Smooth muscle cell (in vitro differentiated cells): ENCODE data around the gene ZNF200. TPM values are rescaled to one million over a fixed set of nuclear protein-coding genes. Genes with fewer than 3 reads are reported as not detected.
"Not testable (repeated sequence)": the region's sequence is repeated elsewhere in the genome, so short reads cannot be mapped to it uniquely, and the experiment has no call there.

ENCODE experiments used
- DNase-seq: peaks from one replicate; lab custom pipeline; 2025; ENCODE audit not compliant: unreplicated experiment; lab: John Stamatoyannopoulos, UW
- H2AFZ ChIP-seq: fragments of 200-600 bp; sonication (generic); 2 replicates; pipeline ENCODE4 v1.6.0; 2016; ENCODE audit warnings: antibody characterized with exemption, low read depth, mild to moderate bottlenecking
- H3F3A ChIP-seq: fragments of 200-600 bp; sonication (generic); 2 replicates; pipeline ENCODE4 v1.6.0; 2017; ENCODE audit warnings: antibody characterized with exemption, low read depth
- H3K27ac ChIP-seq: fragments of 200-600 bp; sonication (generic); 2 replicates; pipeline ENCODE4 v1.5.1; 2016; ENCODE audit warnings: low read depth, mild to moderate bottlenecking
- H3K27me3 ChIP-seq: fragments of 200-600 bp; sonication (generic); 2 replicates; pipeline ENCODE4 v1.6.1; 2016; ENCODE audit warnings: low read depth, mild to moderate bottlenecking
- H3K36me3 ChIP-seq: fragments of 200-600 bp; sonication (generic); 2 replicates; pipeline ENCODE4 v1.5.1; 2016; ENCODE audit warnings: low read depth
- H3K4me1 ChIP-seq: fragments of 200-600 bp; sonication (generic); 2 replicates; pipeline ENCODE4 v1.5.1; 2016; ENCODE audit warnings: low read depth
- H3K4me2 ChIP-seq: fragments of 200-600 bp; sonication (generic); 2 replicates; pipeline ENCODE4 v1.6.0; 2016; ENCODE audit warnings: mild to moderate bottlenecking
- H3K4me3 ChIP-seq: fragments of 200-600 bp; sonication (generic); 2 replicates; pipeline ENCODE4 v1.5.1; 2016; ENCODE audit warnings: mild to moderate bottlenecking
- H3K79me2 ChIP-seq: fragments of 200-600 bp; sonication (generic); 2 replicates; pipeline ENCODE4 v1.6.0; 2016; ENCODE audit warnings: low read depth, mild to moderate bottlenecking
- H3K9ac ChIP-seq: fragments of 200-600 bp; sonication (generic); 2 replicates; pipeline ENCODE4 v1.6.0; 2016; ENCODE audit warnings: low read depth
- H3K9me3 ChIP-seq: fragments of 200-600 bp; sonication (generic); replicated peaks from 2 replicates; pipeline ENCODE4 v1.5.1; 2016; ENCODE audit warnings: low read depth
- H4K20me1 ChIP-seq: fragments of 200-600 bp; sonication (generic); 2 replicates; pipeline ENCODE4 v1.6.0; 2016; ENCODE audit warnings: low read depth
- WGBS: methylation state at CpG from one replicate; pipeline ENCODE4 v1.1.7; 2016; ENCODE audit warnings: low lambda C conversion rate; 5-methylcytosine and 5-hydroxymethylcytosine counted together
- polyA plus RNA-seq: library from polyadenylated mRNA; unstranded; fragments of >200 nt; fragmentation: Nextera tagmentation; extraction: Ambion mirVana; gene quantifications from 2 replicates; pipeline ENCODE4 v1.2.1, GENCODE V29; 2016
- total RNA-seq: library from RNA; depleted of rRNA; stranded (reverse); fragments of >200 nt; gene quantifications from 2 replicates; pipeline ENCODE4 v1.2.3, GENCODE V29; 2014
- TF ChIP-seq, protein P1 (sequence below): fragments of 200-600 bp; sonication (generic); IDR thresholded peaks from 2 replicates; pipeline ENCODE4 v1.5.1; 2017; ENCODE audit warnings: borderline replicate concordance, mild to moderate bottlenecking, antibody characterized with exemption; ENCODE audit not compliant: insufficient read depth, poor library complexity, severe bottlenecking

The ZNF200 gene
- total and polyA plus RNA-seq, 2 experiments from 2014 or later, result 7.0 to 8.7 TPM

- TF ChIP-seq, protein P1, sequence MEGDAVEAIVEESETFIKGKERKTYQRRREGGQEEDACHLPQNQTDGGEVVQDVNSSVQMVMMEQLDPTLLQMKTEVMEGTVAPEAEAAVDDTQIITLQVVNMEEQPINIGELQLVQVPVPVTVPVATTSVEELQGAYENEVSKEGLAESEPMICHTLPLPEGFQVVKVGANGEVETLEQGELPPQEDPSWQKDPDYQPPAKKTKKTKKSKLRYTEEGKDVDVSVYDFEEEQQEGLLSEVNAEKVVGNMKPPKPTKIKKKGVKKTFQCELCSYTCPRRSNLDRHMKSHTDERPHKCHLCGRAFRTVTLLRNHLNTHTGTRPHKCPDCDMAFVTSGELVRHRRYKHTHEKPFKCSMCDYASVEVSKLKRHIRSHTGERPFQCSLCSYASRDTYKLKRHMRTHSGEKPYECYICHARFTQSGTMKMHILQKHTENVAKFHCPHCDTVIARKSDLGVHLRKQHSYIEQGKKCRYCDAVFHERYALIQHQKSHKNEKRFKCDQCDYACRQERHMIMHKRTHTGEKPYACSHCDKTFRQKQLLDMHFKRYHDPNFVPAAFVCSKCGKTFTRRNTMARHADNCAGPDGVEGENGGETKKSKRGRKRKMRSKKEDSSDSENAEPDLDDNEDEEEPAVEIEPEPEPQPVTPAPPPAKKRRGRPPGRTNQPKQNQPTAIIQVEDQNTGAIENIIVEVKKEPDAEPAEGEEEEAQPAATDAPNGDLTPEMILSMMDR, result no peak
- no peaks in the 10 kb centered on the region for H3F3A ChIP-seq
- H4K20me1 ChIP-seq, result no peaks in the 10 kb centered on the region
- H3K36me3 ChIP-seq, result no peaks in the 10 kb centered on the region
- H2AFZ ChIP-seq, result no peak overlapping the region
- H3K4me2 ChIP-seq, result no peak overlapping the region
- no peaks in the 10 kb centered on the region for H3K79me2 ChIP-seq
- no peaks in the 10 kb centered on the region for H3K9me3 ChIP-seq
- H3K9ac ChIP-seq, result no peak overlapping the region
- H3K4me3 ChIP-seq, result no peak overlapping the region
- WGBS, result 67% methylated on average over 1 of the region's 1 CpG
- no peak for DNase-seq
- no peaks in the 10 kb centered on the region for H3K4me1 ChIP-seq
- no peaks in the 10 kb centered on the region for H3K27me3 ChIP-seq
- H3K27ac ChIP-seq, result no peak overlapping the region
These were observed 22.4 kb downstream of the ZNF200 start for GRCh38 chr16:3212567-3212966.

- H3F3A ChIP-seq, result no peaks in the 10 kb centered on the region
- no peak for DNase-seq
- no peak overlapping the region for H3K9ac ChIP-seq
- WGBS, result 83% methylated on average over 3 of the region's 3 CpGs
- H3K4me1 ChIP-seq, result no peaks in the 10 kb centered on the region
- no peaks in the 10 kb centered on the region for H3K79me2 ChIP-seq
- H2AFZ ChIP-seq, result no peak overlapping the region
- H3K4me3 ChIP-seq, result no peak overlapping the region
- no peaks in the 10 kb centered on the region for H3K36me3 ChIP-seq
- no peak overlapping the region for H3K27ac ChIP-seq
- no peak overlapping the region for H3K4me2 ChIP-seq
- H3K9me3 ChIP-seq, result no peaks in the 10 kb centered on the region
- H3K27me3 ChIP-seq, result no peaks in the 10 kb centered on the region
- no peaks in the 10 kb centered on the region for H4K20me1 ChIP-seq
- TF ChIP-seq, protein P1, result no peak
These were observed 23.0 kb downstream of the ZNF200 start for GRCh38 chr16:3212006-3212405.

- Histone ChIP-seq H3K9ac (no peak overlapping the region), H3K36me3 (no peaks in the 10 kb centered on the region), H3K27ac (no peak overlapping the region), H4K20me1 (no peaks in the 10 kb centered on the region), H3F3A (no peaks in the 10 kb centered on the region), H2AFZ (no peak overlapping the region), H3K79me2 (no peaks in the 10 kb centered on the region), H3K4me3 (no peak overlapping the region), H3K4me1 (no peaks in the 10 kb centered on the region), H3K9me3 (no peaks in the 10 kb centered on the region), H3K27me3 (no peaks in the 10 kb centered on the region), H3K4me2 (no peak overlapping the region)
- TF ChIP-seq, protein P1, result no peak
- WGBS, result 86% methylated on average over 19 of the region's 19 CpGs
- DNase-seq, result no peak
These were observed 27.6 kb downstream of the ZNF200 start for GRCh38 chr16:3207086-3207953.

DNA sequence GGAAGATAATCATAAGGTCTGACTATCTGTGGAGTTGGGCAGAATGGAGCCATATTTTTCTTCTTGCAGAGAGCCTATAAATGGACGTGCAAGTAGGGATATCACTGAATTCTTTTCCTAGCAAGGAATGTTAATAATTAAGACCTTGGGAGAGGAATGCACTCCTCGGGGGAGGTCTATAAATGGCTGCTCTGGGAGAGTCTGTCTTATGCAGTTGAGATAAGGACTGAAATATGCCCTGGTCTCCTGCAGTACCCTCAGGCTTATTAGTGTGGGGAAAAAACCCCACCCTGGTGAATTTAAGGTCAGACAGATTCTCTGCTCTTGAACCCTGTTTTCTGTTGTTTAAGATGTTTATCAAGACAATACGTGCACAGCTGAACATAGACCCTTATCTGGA lies 29.0 kb downstream of the ZNF200 start:
- not testable (repeated sequence) for H3K4me2 ChIP-seq, H3K36me3 ChIP-seq, DNase-seq, H3K27me3 ChIP-seq, H3K4me3 ChIP-seq, H3K27ac ChIP-seq, H3F3A ChIP-seq, H4K20me1 ChIP-seq, H2AFZ ChIP-seq, H3K4me1 ChIP-seq, H3K79me2 ChIP-seq, H3K9me3 ChIP-seq, H3K9ac ChIP-seq
- WGBS, result 77% methylated on average over 3 of the region's 3 CpGs
